A673 (cell line): ENCODE data around the gene CTNNA2. TPM values are rescaled to one million over a fixed set of nuclear protein-coding genes. Genes with fewer than 3 reads are reported as not detected.
A peak's percentile ranks its signal among the peaks of the same experiment; 100 is the strongest.

Source experiments
- BruUV-seq: library from RNA; stranded (reverse); fragments of 400-500 nt; replicated peaks from 2 replicates; lab custom pipeline; 2021; lab: Mats Ljungman, UMichigan
- CTCF ChIA-PET: fragments of 300-600 bp; sonication (Branson Sonifier 250); formaldehyde crosslinking; loops from one replicate; lab custom pipeline; 2022; ENCODE audit warnings: antibody characterized with exemption; lab: Charles Lee
- POLR2A ChIA-PET: fragments of 300-600 bp; sonication (Branson Sonifier 250); formaldehyde crosslinking; loops from one replicate; lab custom pipeline; 2022; ENCODE audit warnings: antibody characterized with exemption; ENCODE audit not compliant: low non-redundant PET; lab: Charles Lee
- DNase-seq: peaks from one replicate; pipeline ENCODE4 v3.0.0-alpha.2; 2015; ENCODE audit warnings: low spot score
- H3K27ac ChIP-seq: fragments of 200-600 bp; sonication (generic); 2 replicates; pipeline ENCODE4 v1.5.1; 2016; ENCODE audit warnings: mixed run types, low read depth, mild to moderate bottlenecking, mixed read lengths, antibody characterized with exemption, low read length; ENCODE audit not compliant: poor library complexity, severe bottlenecking
- H3K27me3 ChIP-seq: fragments of 200-600 bp; sonication (generic); replicated peaks from 2 replicates; pipeline ENCODE4 v1.6.1; 2017; ENCODE audit warnings: mixed run types, low read depth, mild to moderate bottlenecking, mixed read lengths, antibody characterized with exemption, low read length; ENCODE audit not compliant: insufficient read depth, poor library complexity
- H3K36me3 ChIP-seq: fragments of 200-600 bp; sonication (generic); 2 replicates; pipeline ENCODE4 v1.6.1; 2016; ENCODE audit warnings: mixed run types, mild to moderate bottlenecking, mixed read lengths, antibody characterized with exemption, low read length; ENCODE audit not compliant: insufficient read depth, poor library complexity, severe bottlenecking
- H3K4me1 ChIP-seq: fragments of 200-600 bp; sonication (generic); 2 replicates; pipeline ENCODE4 v1.6.1; 2017; ENCODE audit warnings: mixed run types, mild to moderate bottlenecking, mixed read lengths, antibody characterized with exemption, low read length; ENCODE audit not compliant: insufficient read depth, poor library complexity, severe bottlenecking
- H3K4me3 ChIP-seq: fragments of 200-600 bp; sonication (generic); 2 replicates; pipeline ENCODE4 v1.5.1; 2016; ENCODE audit warnings: low read depth, mixed run types, mild to moderate bottlenecking, mixed read lengths, low read length; ENCODE audit not compliant: poor library complexity, severe bottlenecking
- H3K9me3 ChIP-seq: fragments of 200-600 bp; sonication (generic); 2 replicates; pipeline ENCODE4 v1.6.1; 2016; ENCODE audit warnings: mixed run types, low read depth, mild to moderate bottlenecking, mixed read lengths, antibody characterized with exemption, low read length; ENCODE audit not compliant: poor library complexity, severe bottlenecking
- CTCF ChIP-seq: fragments of 300-800, 200-600 bp; sonication (generic); conservative IDR thresholded peaks from 2 replicates; pipeline ENCODE4 v1.5.1; 2017; ENCODE audit warnings: low read depth, mild to moderate bottlenecking, antibody characterized with exemption, low read length, moderate library complexity, mixed read lengths
- EZH2 ChIP-seq: fragments of 200-600 bp; sonication (generic); IDR thresholded peaks from 2 replicates; pipeline ENCODE4 v1.6.1; 2017; ENCODE audit warnings: borderline replicate concordance, low read depth, mild to moderate bottlenecking, mixed read lengths, antibody characterized with exemption, low read length; ENCODE audit not compliant: poor library complexity, severe bottlenecking
- intact Hi-C: fragments of 100-400 bp; cut with micrococcal nuclease; formaldehyde crosslinking; loops from one replicate; pipeline ENCODE4 v1.10.0; 2022; ENCODE audit not compliant: unreplicated experiment
- total RNA-seq: library from RNA; stranded (reverse); gene quantifications from 2 replicates; pipeline ENCODE4 v1.2.3, GENCODE V29; 2021

CTNNA2 gene
- total RNA-seq, 1 experiment from 2014 or later = not detected

- H3K9me3 ChIP-seq = no peaks in the 10 kb centered on the region
- ChIA-PET CTCF (no interaction called here), POLR2A (no interaction called here)
- intact Hi-C loops = loop anchor here (10.0 kb wide), 1 partner anchor 185 kb away; no protein-coding TSS in a partner anchor
- H3K4me3 ChIP-seq = no peak overlapping the region
- no peak for DNase-seq
- peaks cover 72% of the 10 kb centered on the region for H3K27me3 ChIP-seq
- no TSS peak for BruUV-seq
- H3K4me1 ChIP-seq = peaks cover 6% of the 10 kb centered on the region
- TF ChIP-seq CTCF (no peak), EZH2 (no peak)
- H3K36me3 ChIP-seq = no peaks in the 10 kb centered on the region
- no peak overlapping the region for H3K27ac ChIP-seq
Measured at GRCh38 chr2:79849949-79850348, 337.1 kb downstream of the CTNNA2 start.

- POLR2A ChIA-PET = no interaction called here
- no TSS peak for BruUV-seq
- Histone ChIP-seq H3K9me3 (no peaks in the 10 kb centered on the region), H3K27me3 (peaks cover 70% of the 10 kb centered on the region), H3K36me3 (no peaks in the 10 kb centered on the region), H3K4me3 (no peak overlapping the region), H3K27ac (no peak overlapping the region), H3K4me1 (no peaks in the 10 kb centered on the region)
- CTCF ChIA-PET = no interaction called here
- DNase-seq = no peak
- intact Hi-C loops = loop anchor here (10.0 kb wide), 1 partner anchor 186 kb away; no protein-coding TSS in a partner anchor
- TF ChIP-seq EZH2 = no peak
- TF ChIP-seq CTCF = no peak
Measured at GRCh38 chr2:79850912-79851311, 338.1 kb downstream of the CTNNA2 start.

GRCh38 chr2:79855264-79856006 lies 342.6 kb downstream of the CTNNA2 start:
- no peaks in the 10 kb centered on the region for H3K36me3 ChIP-seq
- intact Hi-C loops = loop anchor here (10.0 kb wide), 1 partner anchor 191 kb away; no protein-coding TSS in a partner anchor
- ChIA-PET CTCF (no interaction called here), POLR2A (no interaction called here)
- peak; percentile 12 for DNase-seq
- no peaks in the 10 kb centered on the region for H3K9me3 ChIP-seq
- H3K27ac ChIP-seq = no peak overlapping the region
- peak; percentile 39 for TF ChIP-seq CTCF
- no peak for TF ChIP-seq EZH2
- H3K4me3 ChIP-seq = no peak overlapping the region
- H3K27me3 ChIP-seq = peaks cover 31% of the 10 kb centered on the region
- BruUV-seq = no TSS peak
- no peaks in the 10 kb centered on the region for H3K4me1 ChIP-seq
